ENCODE data around the gene ELMOD2.
"Not testable (repeated sequence)": the region's sequence is repeated elsewhere in the genome, so short reads cannot be mapped to it uniquely, and the experiment has no call there.

GRCh38 chr4:140513765-140514164 is 10.2 kb upstream of the ELMOD2 start:
- not testable (repeated sequence) for TF ChIP-seq CTCF (IDR thresholded peaks at IDR 0.05; ENCODE audit: low read depth, low read length); EZH2phosphoT487 (IDR thresholded peaks at IDR 0.05; ENCODE audit: low read depth)

All from OCI-LY3 (cell line).